GM23248 (cell line): ENCODE data around the gene MRGPRD. TPM values are rescaled to one million over a fixed set of nuclear protein-coding genes. Genes with fewer than 3 reads are reported as not detected.

Source experiments
- DNase-seq: peaks from one replicate; pipeline ENCODE4 v3.0.0-alpha.2; 2015
- H2AFZ ChIP-seq: fragments of 200-600 bp; sonication (generic); 2 replicates; pipeline ENCODE4 v1.6.1; 2016; ENCODE audit warnings: antibody characterized with exemption
- H3F3A ChIP-seq: fragments of 200-600 bp; sonication (generic); 2 replicates; pipeline ENCODE4 v1.6.1; 2016; ENCODE audit warnings: mild to moderate bottlenecking, antibody characterized with exemption, mixed run types; ENCODE audit not compliant: insufficient read depth
- H3K27ac ChIP-seq: fragments of 200-600 bp; sonication (generic); 2 replicates; pipeline ENCODE4 v1.5.1; 2016; ENCODE audit warnings: mild to moderate bottlenecking
- H3K27me3 ChIP-seq: fragments of 200-600 bp; sonication (generic); replicated peaks from 2 replicates; pipeline ENCODE4 v1.6.1; 2016; ENCODE audit warnings: mild to moderate bottlenecking; ENCODE audit not compliant: insufficient read depth
- H3K36me3 ChIP-seq: fragments of 200-600 bp; sonication (generic); 2 replicates; pipeline ENCODE4 v1.6.1; 2016; ENCODE audit warnings: low read depth, mild to moderate bottlenecking
- H3K4me1 ChIP-seq: fragments of 200-600 bp; sonication (generic); 2 replicates; pipeline ENCODE4 v1.6.1; 2016; ENCODE audit warnings: mild to moderate bottlenecking; ENCODE audit not compliant: insufficient read depth
- H3K4me2 ChIP-seq: fragments of 200-600 bp; sonication (generic); one replicate; pipeline ENCODE4 v1.6.1; 2016; ENCODE audit warnings: mild to moderate bottlenecking; ENCODE audit not compliant: unreplicated experiment
- H3K4me3 ChIP-seq: fragments of 200-600 bp; sonication (generic); 2 replicates; pipeline ENCODE4 v1.5.1; 2016; ENCODE audit warnings: mild to moderate bottlenecking
- H3K79me2 ChIP-seq: fragments of 200-600 bp; sonication (generic); 2 replicates; pipeline ENCODE4 v1.6.1; 2016; ENCODE audit warnings: mild to moderate bottlenecking; ENCODE audit not compliant: insufficient read depth
- H3K9ac ChIP-seq: fragments of 200-600 bp; sonication (generic); 2 replicates; pipeline ENCODE4 v1.6.1; 2016; ENCODE audit warnings: mild to moderate bottlenecking
- H3K9me2 ChIP-seq: fragments of 200-600 bp; sonication (generic); 2 replicates; pipeline ENCODE4 v1.6.1; 2016; ENCODE audit warnings: mixed run types, mild to moderate bottlenecking, moderate library complexity; ENCODE audit not compliant: insufficient read depth
- H3K9me3 ChIP-seq: fragments of 200-600 bp; sonication (generic); one replicate; pipeline ENCODE4 v1.6.1; 2017; ENCODE audit warnings: low read depth
- H4K20me1 ChIP-seq: fragments of 200-600 bp; sonication (generic); 2 replicates; pipeline ENCODE4 v1.6.0; 2016; ENCODE audit not compliant: insufficient read depth
- EZH2 ChIP-seq: fragments of 200-600 bp; sonication (generic); IDR thresholded peaks from 2 replicates; pipeline ENCODE4 v1.6.1; 2018; ENCODE audit warnings: antibody characterized with exemption, mild to moderate bottlenecking; ENCODE audit not compliant: insufficient read depth, poor library complexity, severe bottlenecking
- EZH2phosphoT487 ChIP-seq: fragments of 200-600 bp; sonication (generic); IDR thresholded peaks from 2 replicates; pipeline ENCODE4 v1.6.1; 2018; ENCODE audit warnings: antibody characterized with exemption, moderate library complexity, mild to moderate bottlenecking, low read depth; ENCODE audit not compliant: insufficient read depth
- WGBS, 2 experiments: methylation state at CpG; one replicate each; pipeline ENCODE4 v1.1.6; 2015 to 2017; ENCODE audit warnings: low lambda C conversion rate in 2 of 2, low coverage in 1 of 2; ENCODE audit errors: missing lambda C conversion rate in 2 of 2; 5-methylcytosine and 5-hydroxymethylcytosine counted together
- in situ Hi-C: fragments of 300-500 bp; cut with MboI; formaldehyde crosslinking; loops from 2 replicates; pipeline ENCODE4 v1.15.0; 2020
- polyA plus RNA-seq: library from polyadenylated mRNA; unstranded; fragments of >200 nt; fragmentation: Nextera tagmentation; extraction: Ambion mirVana; gene quantifications from 2 replicates; pipeline ENCODE4 v1.2.1, GENCODE V29; 2016
- total RNA-seq: library from RNA; depleted of rRNA; stranded (reverse); fragments of >200 nt; shearing (Covaris generic); gene quantifications from 2 replicates; pipeline ENCODE4 v1.2.3, GENCODE V29; 2014

The MRGPRD gene
- total and polyA plus RNA-seq, 2 experiments from 2014 or later, result not detected

DNA sequence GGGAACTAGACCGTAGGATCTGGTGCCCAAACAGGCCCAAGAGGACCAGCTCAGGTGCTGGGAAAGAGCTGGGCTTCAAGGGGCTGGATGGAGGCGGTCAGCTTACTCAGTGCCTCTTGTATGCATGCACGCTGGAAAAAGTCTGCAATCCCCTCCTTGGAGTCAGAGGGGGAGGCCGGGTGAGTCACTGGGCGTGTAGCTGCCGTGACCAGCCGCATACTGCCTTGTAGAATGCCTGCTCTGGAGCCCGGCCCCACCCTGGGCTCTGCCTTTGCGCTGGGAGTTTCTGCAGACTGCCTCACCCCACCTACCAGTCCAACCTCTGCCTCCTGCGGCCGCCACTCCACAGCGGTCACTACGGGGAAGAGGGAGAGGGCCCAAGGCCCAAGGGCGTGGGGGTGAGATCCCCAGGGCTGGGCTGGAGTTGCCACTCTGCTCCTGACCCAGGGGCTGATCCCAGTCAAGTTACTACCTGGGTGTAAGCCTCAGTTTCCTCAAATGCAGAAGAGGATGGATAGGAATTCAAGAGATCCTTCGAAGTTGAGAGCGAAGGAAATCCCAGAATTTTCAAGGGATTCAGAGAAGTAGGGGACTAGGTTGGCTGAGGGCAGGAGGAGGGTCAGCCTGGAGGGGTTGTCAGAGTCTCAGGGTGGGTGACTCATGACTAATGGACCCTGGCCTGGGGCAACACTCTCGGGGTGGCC is 28.1 kb upstream of the MRGPRD start:
- H3K9ac ChIP-seq, result peak overlapping the region; percentile 90
- no peaks in the 10 kb centered on the region for H4K20me1 ChIP-seq
- peak overlapping the region; percentile 97 for H3K27ac ChIP-seq
- peak; percentile 100 for DNase-seq
- peak overlapping the region; percentile 24; the same call in 1 of the 2 replicates for H3K4me3 ChIP-seq
- no peaks in the 10 kb centered on the region for H3K9me3 ChIP-seq
- H3K27me3 ChIP-seq, result no peaks in the 10 kb centered on the region
- H3K79me2 ChIP-seq, result 0 out of 2 replicates have a peak, but pooled peaks cover 11% of the 10 kb centered on the region
- in situ Hi-C loops, result no loop called here
- H3K36me3 ChIP-seq, result no peaks in the 10 kb centered on the region
- TF ChIP-seq EZH2phosphoT487, result no peak
- no peak for TF ChIP-seq EZH2
- WGBS, 2 experiments, result 6 to 7% methylated on average over 16 to 17 of the region's 17 CpGs
- peaks cover 44% of the 10 kb centered on the region for H3K4me1 ChIP-seq
- H3K9me2 ChIP-seq, result no peaks in the 10 kb centered on the region
- H2AFZ ChIP-seq, result no peak overlapping the region
- peaks cover 10% of the 10 kb centered on the region for H3F3A ChIP-seq
- peak overlapping the region; percentile 66 for H3K4me2 ChIP-seq

- DNase-seq, result no peak
- Histone ChIP-seq H3K9ac (peak overlapping the region; percentile 78), H3K9me2 (no peaks in the 10 kb centered on the region), H3K9me3 (no peaks in the 10 kb centered on the region), H3K4me2 (no peak overlapping the region), H3K36me3 (no peaks in the 10 kb centered on the region), H3K27ac (peak overlapping the region; percentile 97), H2AFZ (no peak overlapping the region), H3K27me3 (no peaks in the 10 kb centered on the region), H3K4me1 (peaks cover 44% of the 10 kb centered on the region), H4K20me1 (no peaks in the 10 kb centered on the region), H3K79me2 (0 out of 2 replicates have a peak, but pooled peaks cover 11% of the 10 kb centered on the region), H3K4me3 (no peak overlapping the region), H3F3A (peaks cover 10% of the 10 kb centered on the region)
- WGBS, 2 experiments, result 61 to 62% methylated on average over 8 of the region's 8 CpGs
- in situ Hi-C loops, result no loop called here
- TF ChIP-seq EZH2 (no peak), EZH2phosphoT487 (no peak)
Measured at GRCh38 chr11:69007975-69008381, 27.2 kb upstream of the MRGPRD start.

GRCh38 chr11:69006816-69007215 is 26.0 kb upstream of the MRGPRD start:
- Histone ChIP-seq H3K9me2 (no peaks in the 10 kb centered on the region), H3K27ac (no peak overlapping the region), H3K9me3 (no peaks in the 10 kb centered on the region), H3K4me2 (no peak overlapping the region), H3K27me3 (no peaks in the 10 kb centered on the region), H3K4me3 (no peak overlapping the region), H3K79me2 (0 out of 2 replicates have a peak, but pooled peaks cover 7% of the 10 kb centered on the region), H3K36me3 (no peaks in the 10 kb centered on the region), H3K9ac (no peak overlapping the region), H2AFZ (no peak overlapping the region), H3K4me1 (peaks cover 38% of the 10 kb centered on the region), H3F3A (peaks cover 10% of the 10 kb centered on the region), H4K20me1 (no peaks in the 10 kb centered on the region)
- no peak for DNase-seq
- 93 to 96% methylated on average over 12 of the region's 12 CpGs for WGBS, 2 experiments
- TF ChIP-seq EZH2 (no peak), EZH2phosphoT487 (no peak)
- in situ Hi-C loops, result no loop called here

DNA sequence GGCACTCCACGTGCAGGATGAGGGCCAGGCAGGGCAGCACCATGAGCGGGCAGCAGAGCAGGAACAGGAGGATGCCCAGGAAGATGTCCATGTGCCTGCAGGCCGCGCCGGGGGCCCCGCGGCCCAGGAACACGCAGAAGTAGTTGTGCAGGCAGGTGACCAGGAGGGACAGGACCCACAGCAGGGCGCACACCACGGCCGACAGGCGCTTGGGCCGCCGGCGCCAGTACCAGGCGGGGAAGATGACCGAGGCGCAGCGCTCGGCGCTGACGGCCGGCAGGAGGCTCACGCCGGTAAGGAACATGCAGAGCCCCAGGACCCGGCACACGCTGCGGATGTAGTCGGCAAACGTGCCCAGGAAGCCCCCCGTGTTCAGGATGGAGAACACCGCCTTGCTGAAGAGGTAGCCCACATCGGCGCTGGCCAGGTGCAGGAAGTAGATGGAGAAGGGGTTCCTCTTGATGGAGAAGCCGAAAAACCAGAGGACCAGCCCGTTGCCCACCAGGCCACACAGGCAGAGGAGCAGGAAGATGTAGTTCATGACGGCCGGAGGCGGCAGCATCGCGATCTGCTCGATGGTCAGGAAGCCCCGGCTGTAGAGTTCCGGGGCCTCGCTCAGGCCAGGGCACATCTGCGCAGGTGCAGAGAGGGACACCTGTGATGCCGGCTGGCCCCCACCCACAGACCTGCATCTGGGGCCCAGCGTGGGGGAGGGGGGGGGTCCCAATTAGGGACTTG is 25.0 kb upstream of the MRGPRD start:
- Histone ChIP-seq H3K4me3 (no peak overlapping the region), H3K27ac (no peak overlapping the region), H3K27me3 (no peaks in the 10 kb centered on the region), H3F3A (peaks cover 16% of the 10 kb centered on the region), H3K9ac (no peak overlapping the region), H3K4me1 (peaks cover 37% of the 10 kb centered on the region), H2AFZ (no peak overlapping the region), H3K4me2 (no peak overlapping the region), H3K9me2 (no peaks in the 10 kb centered on the region), H3K79me2 (no peaks in the 10 kb centered on the region), H4K20me1 (no peaks in the 10 kb centered on the region), H3K9me3 (no peaks in the 10 kb centered on the region), H3K36me3 (no peaks in the 10 kb centered on the region)
- 95 to 96% methylated on average over 39 to 48 of the region's 48 CpGs for WGBS, 2 experiments
- DNase-seq, result no peak
- TF ChIP-seq EZH2 (no peak), EZH2phosphoT487 (no peak)
- in situ Hi-C loops, result no loop called here
